ENCODE results near the gene FAM177B.

DNA sequence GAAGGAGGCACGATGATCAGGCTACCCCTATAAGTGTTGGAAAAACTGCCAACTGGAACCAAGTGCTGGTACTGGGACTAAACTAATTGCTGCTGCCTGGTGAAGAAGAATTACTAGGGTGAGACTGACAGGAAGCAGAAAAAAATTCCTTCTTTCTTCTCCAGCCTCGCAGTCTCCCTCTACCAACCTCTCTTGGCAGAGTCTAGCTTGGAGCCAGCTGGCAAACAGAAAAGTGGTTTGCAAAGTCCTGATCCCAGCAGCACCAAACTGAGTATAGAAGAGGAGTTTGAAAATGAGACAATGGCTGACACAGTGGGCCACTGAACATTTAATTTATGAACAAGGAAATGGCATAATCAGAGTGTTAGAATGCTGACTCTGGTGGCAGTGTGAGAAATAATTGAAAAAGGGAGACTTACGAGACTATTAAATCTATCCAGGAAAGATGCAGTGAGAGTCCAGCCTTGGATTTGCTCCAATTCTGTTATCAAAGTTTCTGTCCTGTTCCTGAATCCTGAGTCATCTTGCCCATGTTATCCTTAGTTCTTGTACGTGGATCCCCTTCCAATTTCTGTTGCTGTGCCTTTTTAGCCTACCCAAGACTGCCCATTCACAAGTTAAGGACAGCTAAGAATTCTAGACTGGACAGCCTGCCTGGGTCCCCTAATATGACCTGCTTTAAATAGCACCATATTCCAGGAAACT lies 54.2 kb downstream of the FAM177B start:
- no peak for TF ChIP-seq POLR2A (IDR thresholded peaks at IDR 0.05; ENCODE audit: low read length)
- TF ChIP-seq GATA1 (IDR thresholded peaks at IDR 0.05; ENCODE audit: low read depth, low read length): no peak
